Muscle layer of duodenum (tissue), 2 donors: Measurements from ENCODE around the gene SLC7A7.
"Not testable (repeated sequence)": the region's sequence is repeated elsewhere in the genome, so short reads cannot be mapped to it uniquely, and the experiment has no call there.

Experiments used
- H3K27ac ChIP-seq: one replicate; pipeline ENCODE4 v1.7.0; 2013; ENCODE audit warnings: mild to moderate bottlenecking, low read length
- H3K27me3 ChIP-seq: one replicate; pipeline ENCODE4 v1.7.0; 2013; ENCODE audit warnings: low read depth, mild to moderate bottlenecking, control low read depth, low read length
- H3K36me3 ChIP-seq, 2 donors: one replicate each; pipeline ENCODE4 v1.7.0; 2013; ENCODE audit warnings: low read length in 2 of 2, control low read depth in 1 of 2, mild to moderate bottlenecking in 1 of 2; ENCODE audit not compliant: insufficient read depth in 2 of 2, control insufficient read depth in 1 of 2
- H3K4me1 ChIP-seq, 2 donors: one replicate each; pipeline ENCODE4 v1.7.0; 2013; ENCODE audit warnings: low read length in 2 of 2, mild to moderate bottlenecking in 2 of 2, control low read depth in 1 of 2, moderate library complexity in 1 of 2; ENCODE audit not compliant: insufficient read depth in 2 of 2, control insufficient read depth in 1 of 2
- H3K4me3 ChIP-seq, 2 donors: one replicate each; pipeline ENCODE4 v1.7.0; 2013; ENCODE audit warnings: low read length in 2 of 2, low read depth in 1 of 2, mild to moderate bottlenecking in 1 of 2
- H3K9me3 ChIP-seq, 2 donors: one replicate each; pipeline ENCODE4 v1.7.0; 2013; ENCODE audit warnings: low read length in 2 of 2, control low read depth in 1 of 2, mild to moderate bottlenecking in 1 of 2; ENCODE audit not compliant: control insufficient read depth in 1 of 2
- donor health status: healthy.

The SLC7A7 gene

DNA sequence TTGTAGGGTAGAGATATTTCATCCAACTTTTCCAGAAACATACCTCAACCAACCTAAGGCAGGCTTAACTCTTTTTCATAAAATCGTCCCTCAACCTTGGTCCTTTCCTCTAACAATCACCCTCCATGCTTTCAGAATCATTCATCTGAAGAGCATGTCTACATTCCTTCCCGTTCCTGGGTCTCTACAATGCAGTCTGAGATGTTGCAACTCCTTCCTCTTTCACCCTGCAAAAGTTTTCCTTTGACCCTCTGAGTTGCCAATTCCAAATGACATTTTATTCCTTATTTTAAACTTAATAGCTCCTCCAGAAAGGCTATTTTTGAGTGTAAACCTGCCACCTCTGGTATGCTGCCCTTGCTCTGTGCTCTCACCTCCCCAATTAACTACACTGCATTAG, 16.7 kb downstream of the SLC7A7 start:
- Histone ChIP-seq H3K36me3 (no peaks in the 10 kb centered on the region), H3K4me1 (peaks cover 0 to 4% of the 10 kb centered on the region in 2 donors), H3K27me3 (no peaks in the 10 kb centered on the region), H3K4me3 (no peak overlapping the region), H3K9me3 (no peaks in the 10 kb centered on the region), H3K27ac (no peak overlapping the region)

DNA sequence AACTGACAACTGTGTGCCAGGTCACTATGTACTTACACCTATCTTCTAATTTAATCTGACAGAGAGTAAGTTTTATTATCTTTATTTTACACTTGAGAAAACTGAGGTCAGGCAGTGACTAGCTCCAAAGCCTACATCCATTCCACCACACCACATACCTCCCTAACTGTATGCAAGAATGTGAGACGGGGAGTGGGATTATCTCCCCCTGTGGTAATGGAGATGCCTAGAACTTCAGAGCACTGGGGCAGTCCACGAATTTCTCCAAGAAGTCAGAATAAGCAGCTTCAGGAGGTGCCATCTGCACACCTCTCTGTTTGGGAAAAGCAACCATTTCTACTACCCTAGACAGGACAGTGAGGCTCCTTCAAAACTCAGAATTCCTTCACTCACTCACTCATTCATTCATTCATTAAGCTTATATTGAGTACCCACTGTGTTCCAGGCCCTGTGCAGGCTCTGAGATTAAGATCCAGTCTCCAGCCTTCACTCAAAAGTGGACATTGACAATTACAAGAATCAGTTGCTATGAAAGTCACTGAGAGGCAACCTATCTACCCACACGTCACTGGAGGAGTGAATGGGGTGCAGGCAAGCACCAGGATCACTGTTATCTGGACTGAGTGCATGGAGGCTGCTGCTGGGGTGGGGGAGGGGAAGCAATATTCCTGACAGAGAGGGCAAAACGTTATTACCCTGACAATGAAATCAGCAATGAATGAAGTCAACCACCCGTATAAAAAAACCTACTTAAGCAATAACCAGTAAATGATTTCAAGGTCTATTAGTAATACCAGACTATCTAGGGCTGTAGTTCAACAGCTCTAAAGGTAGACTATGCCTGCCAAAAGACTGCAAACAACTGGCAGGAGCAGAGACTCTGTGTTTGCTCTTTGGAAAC, 18.0 kb downstream of the SLC7A7 start:
- no peak overlapping the region for H3K27ac ChIP-seq
- no peaks in the 10 kb centered on the region for H3K27me3 ChIP-seq
- H3K4me3 ChIP-seq = no peak overlapping the region

DNA sequence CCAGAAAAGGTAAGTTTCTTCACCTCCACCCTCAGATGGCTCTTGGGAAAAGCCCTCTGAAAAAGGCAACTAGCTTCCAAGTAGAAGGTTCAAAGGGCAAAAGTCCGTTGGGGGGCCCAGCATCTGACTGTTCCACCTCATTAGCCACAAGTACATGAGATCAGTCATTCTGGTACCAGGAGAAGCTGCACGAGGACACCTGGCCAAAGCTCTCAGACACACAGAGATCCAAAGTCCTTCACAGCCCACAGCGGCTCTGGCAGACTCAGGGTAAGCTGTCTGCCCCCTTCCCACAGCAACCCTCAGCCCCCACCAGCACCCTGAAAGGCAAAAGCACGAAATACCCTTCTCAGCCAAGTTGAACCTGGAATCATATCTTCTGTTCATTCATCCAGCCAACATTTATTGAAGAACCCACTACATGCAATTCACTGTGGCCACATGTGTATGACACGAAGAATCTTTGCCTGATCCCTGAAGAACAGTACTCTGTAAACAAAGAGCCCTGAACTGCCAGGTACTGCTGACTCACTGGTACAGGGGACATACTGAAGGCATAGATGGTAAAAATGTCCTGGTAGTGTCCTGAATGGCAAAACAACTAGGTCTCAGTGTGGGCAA, 19.0 kb downstream of the SLC7A7 start:
- no peak overlapping the region for H3K4me3 ChIP-seq
- H3K27ac ChIP-seq = no peak overlapping the region
- no peaks in the 10 kb centered on the region for H3K9me3 ChIP-seq
- H3K36me3 ChIP-seq = no peaks in the 10 kb centered on the region
- H3K27me3 ChIP-seq = no peaks in the 10 kb centered on the region
- peaks cover 0 to 4% of the 10 kb centered on the region in 2 donors for H3K4me1 ChIP-seq

More for the DNA sequence above, 18.0 kb downstream of the SLC7A7 start:
- peaks cover 0 to 4% of the 10 kb centered on the region in 2 donors for H3K4me1 ChIP-seq
- H3K36me3 ChIP-seq = no peaks in the 10 kb centered on the region
- no peaks in the 10 kb centered on the region for H3K9me3 ChIP-seq

DNA sequence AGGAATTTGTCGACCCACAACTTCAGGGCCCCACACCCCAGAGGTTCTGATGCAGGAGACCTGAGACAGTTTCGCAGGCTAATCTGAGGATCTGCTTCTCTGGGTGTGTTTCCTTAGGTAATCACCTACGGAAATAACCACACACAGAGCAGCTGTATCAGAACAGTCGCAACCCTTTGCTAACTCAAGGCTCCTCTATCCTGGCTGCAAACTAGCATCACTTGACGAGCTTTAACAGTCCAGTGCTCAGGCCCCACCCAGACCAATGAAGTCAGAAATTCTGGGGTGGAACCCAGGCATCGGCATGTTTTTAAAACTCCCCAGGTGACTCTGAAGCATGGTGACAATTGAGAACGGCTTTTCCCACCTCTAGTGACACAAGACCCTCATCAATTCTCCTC, 20.7 kb downstream of the SLC7A7 start:
- Histone ChIP-seq H3K9me3 (no peaks in the 10 kb centered on the region), H3K27me3 (no peaks in the 10 kb centered on the region), H3K27ac (no peak overlapping the region), H3K4me1 (peaks cover 0 to 4% of the 10 kb centered on the region in 2 donors), H3K36me3 (no peaks in the 10 kb centered on the region), H3K4me3 (no peak overlapping the region)

DNA sequence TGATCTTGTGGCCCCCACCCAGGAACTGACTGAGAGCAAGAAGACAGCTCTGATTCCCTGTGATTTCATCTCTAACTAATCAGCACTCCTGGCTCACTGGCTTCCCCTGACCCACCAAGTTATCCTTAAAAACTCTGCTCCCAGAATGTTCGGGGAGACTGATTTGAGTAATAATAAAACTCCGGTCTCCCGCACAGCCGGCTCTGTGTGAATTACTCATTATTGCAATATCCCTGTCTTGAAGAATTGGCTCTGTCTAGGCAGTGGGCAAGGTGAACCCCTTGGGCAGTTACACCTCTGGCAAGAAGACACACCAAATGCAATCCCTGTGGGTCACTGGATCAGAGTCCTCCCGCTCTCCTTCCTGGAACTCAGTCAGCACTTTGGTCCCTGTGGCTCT, 21.3 kb downstream of the SLC7A7 start:
- Histone ChIP-seq H3K36me3 (no peaks in the 10 kb centered on the region), H3K27ac (no peak overlapping the region), H3K4me3 (no peak overlapping the region)

DNA sequence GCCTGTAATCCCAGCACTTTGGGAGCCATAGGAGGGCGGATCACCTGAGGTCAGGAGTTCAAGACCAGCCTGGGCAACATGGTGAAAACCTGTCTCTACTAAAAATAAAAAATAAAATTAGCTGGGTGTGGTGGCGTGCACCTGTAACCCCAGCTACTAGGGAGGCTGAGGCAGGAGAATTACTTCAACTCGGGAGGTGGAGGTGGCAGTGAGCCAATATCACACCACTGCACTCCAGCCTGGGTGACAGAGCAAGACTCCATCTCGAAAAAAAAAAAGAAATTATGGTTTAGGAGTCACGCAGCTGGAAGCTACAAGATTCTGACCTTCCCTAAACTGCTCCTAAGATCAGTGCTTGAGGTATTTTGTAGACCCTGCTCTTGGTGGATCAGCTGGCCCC, 21.7 kb downstream of the SLC7A7 start:
- not testable (repeated sequence) for H3K36me3 ChIP-seq, H3K9me3 ChIP-seq, H3K4me3 ChIP-seq, H3K4me1 ChIP-seq, H3K27me3 ChIP-seq, H3K27ac ChIP-seq

More for the DNA sequence above, 21.3 kb downstream of the SLC7A7 start:
- Histone ChIP-seq H3K4me1 (peaks cover 0 to 4% of the 10 kb centered on the region in 2 donors), H3K27me3 (no peaks in the 10 kb centered on the region), H3K9me3 (no peaks in the 10 kb centered on the region)

DNA sequence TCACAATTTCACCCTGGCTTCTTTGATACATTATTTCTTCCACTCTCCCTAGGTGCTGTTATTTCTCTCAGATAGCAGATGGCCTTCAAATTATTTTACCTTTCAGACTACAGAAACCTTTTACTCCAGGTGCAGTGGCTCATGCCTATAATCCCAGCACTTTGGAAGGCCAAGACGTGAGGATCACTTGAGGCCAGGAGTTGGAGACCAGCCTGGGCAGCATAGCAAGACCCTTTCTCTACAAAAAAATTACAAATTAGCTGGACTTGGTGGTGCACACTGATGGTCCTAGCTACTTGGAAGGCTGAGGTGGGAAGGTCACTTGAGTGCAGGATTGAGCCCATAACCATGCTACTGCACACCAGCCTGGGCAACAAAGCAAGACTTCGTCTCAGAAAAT, 23.1 kb downstream of the SLC7A7 start:
- no peak overlapping the region for H3K27ac ChIP-seq
- H3K36me3 ChIP-seq = no peaks in the 10 kb centered on the region
- no peaks in the 10 kb centered on the region for H3K4me1 ChIP-seq
- no peaks in the 10 kb centered on the region for H3K27me3 ChIP-seq
- no peak overlapping the region for H3K4me3 ChIP-seq
- no peaks in the 10 kb centered on the region for H3K9me3 ChIP-seq

DNA sequence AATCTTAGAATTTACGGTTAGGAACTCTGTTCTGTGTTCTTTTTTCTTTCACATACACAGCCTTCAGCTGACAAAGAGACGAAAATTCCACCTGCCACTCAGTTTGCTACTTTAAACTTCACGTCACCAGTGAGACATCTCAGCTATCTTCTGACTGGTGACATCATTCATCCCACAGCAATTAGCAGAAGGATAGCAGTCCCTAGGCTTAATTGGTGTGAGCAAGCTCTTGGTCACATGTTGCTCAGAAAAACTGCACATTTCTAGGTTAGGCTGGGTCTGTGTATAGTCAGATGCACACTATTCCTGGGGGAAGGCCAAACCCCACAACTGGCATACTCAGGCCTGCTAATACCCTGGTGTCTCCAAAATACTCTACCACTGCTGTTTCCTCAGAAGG, 23.9 kb downstream of the SLC7A7 start:
- Histone ChIP-seq H3K36me3 (no peaks in the 10 kb centered on the region), H3K9me3 (no peaks in the 10 kb centered on the region), H3K27ac (no peak overlapping the region)

DNA sequence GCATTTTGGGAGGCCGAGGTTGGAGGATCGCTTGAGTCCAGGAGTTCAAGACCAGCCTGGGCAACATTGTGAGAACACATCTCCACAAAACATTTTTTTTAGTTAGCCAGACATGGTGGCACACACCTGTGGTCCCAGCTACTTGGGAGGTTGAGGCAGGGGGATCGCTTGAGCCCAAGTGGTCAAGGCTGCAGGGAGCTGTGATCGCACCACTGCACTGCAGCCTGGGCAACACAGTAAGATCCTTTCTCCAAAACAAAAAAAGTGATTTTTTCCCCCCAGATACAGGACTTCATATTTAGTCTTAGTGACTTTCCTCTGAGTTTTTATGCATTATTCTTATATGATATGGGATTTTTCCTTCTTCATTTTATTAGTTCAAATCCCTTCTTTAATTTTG, 28.6 kb downstream of the SLC7A7 start:
- no peaks in the 10 kb centered on the region for H3K9me3 ChIP-seq
- H3K27ac ChIP-seq = no peak overlapping the region
- H3K4me3 ChIP-seq = no peak overlapping the region
- H3K36me3 ChIP-seq = no peaks in the 10 kb centered on the region
- no peaks in the 10 kb centered on the region for H3K4me1 ChIP-seq
- no peaks in the 10 kb centered on the region for H3K27me3 ChIP-seq

More for the DNA sequence above, 23.9 kb downstream of the SLC7A7 start:
- Histone ChIP-seq H3K27me3 (no peaks in the 10 kb centered on the region), H3K4me3 (no peak overlapping the region), H3K4me1 (no peaks in the 10 kb centered on the region)

DNA sequence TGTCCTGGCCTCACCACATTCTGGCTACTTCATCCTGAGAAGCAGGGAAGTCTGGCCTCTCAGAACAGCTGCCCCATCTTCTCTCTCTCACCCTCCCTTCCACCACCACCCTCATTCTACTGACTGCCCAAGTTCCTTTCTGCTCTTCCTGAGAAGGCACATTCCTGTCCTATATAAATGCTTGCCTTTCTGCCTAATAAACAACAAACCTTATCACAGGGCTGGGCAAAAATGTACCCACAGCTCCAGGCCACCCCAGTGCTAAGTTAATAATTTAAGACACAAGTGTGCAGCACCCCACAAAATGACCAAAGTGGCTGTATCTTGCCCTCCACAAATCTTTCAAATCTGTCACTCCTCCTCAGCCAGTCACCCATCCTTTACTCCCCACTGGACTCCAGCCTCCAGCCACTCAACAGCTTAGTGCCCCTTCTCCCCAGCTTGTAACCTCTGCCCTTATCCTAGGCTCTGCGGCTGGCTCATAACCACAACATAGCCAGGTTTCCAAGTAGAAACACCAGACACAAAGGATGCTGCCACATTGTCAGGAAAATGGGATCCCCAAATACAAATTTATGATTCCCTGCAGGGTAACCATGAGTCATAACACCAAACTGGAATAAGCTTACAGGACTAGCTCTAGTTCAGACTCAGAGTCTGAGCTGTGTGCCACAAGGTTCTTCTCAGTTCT, 33.8 kb downstream of the SLC7A7 start:
- Histone ChIP-seq H3K27me3 (no peaks in the 10 kb centered on the region), H3K4me1 (no peaks in the 10 kb centered on the region), H3K4me3 (no peak overlapping the region), H3K36me3 (no peaks in the 10 kb centered on the region), H3K27ac (peak overlapping the region; percentile 2), H3K9me3 (no peaks in the 10 kb centered on the region)

DNA sequence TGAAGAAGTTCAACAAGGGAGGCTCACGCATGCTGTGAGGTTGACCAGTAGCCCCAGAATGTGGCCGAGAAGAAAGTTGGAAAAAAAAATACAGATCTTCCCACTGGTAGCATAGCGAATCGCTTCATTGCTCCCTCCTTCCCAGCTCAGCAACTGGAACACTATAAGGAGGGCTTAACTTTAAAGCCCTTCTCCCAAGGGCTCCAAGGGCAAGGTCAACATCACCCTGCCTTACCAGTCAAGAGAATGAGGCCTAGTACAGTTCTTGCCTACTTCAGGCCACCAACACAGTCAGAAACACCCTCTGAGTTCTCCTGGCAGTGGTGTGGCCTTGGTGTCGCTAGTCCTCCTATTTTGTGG, 34.3 kb downstream of the SLC7A7 start:
- Histone ChIP-seq H3K27ac (peak overlapping the region; percentile 2), H3K9me3 (no peaks in the 10 kb centered on the region), H3K4me1 (no peaks in the 10 kb centered on the region), H3K4me3 (no peak overlapping the region), H3K27me3 (no peaks in the 10 kb centered on the region), H3K36me3 (no peaks in the 10 kb centered on the region)
